NK-92 (cell line): ENCODE measurements around the gene MTCL3.

Source experiments
- DNase-seq: peaks from one replicate; lab custom pipeline; 2025; ENCODE audit not compliant: unreplicated experiment; lab: John Stamatoyannopoulos, UW

Gene MTCL3

GRCh38 chr6:127518710-127519468, at the start of gene MTCL3:
TSS of gene MTCL3 (minus strand) at chr6:127519335.
- no peak for DNase-seq

- DNase-seq, result no peak
Observed at GRCh38 chr6:127567476-127567875, 48.3 kb upstream of the MTCL3 start.

GRCh38 chr6:127566651-127567050, 47.5 kb upstream of the MTCL3 start:
- no peak for DNase-seq

GRCh38 chr6:127566119-127566518, 47.0 kb upstream of the MTCL3 start:
- no peak for DNase-seq

GRCh38 chr6:127564761-127565160, 45.6 kb upstream of the MTCL3 start:
- no peak for DNase-seq

GRCh38 chr6:127561660-127562059, 42.5 kb upstream of the MTCL3 start:
- no peak for DNase-seq

GRCh38 chr6:127554435-127555006, 35.4 kb upstream of the MTCL3 start:
- DNase-seq, result no peak

GRCh38 chr6:127550403-127550802, 31.3 kb upstream of the MTCL3 start:
- DNase-seq, result no peak

- no peak for DNase-seq
Observed at GRCh38 chr6:127547904-127548649, 28.9 kb upstream of the MTCL3 start.

GRCh38 chr6:127547215-127547614, 28.1 kb upstream of the MTCL3 start:
- DNase-seq, result no peak

GRCh38 chr6:127539272-127539671, 20.1 kb upstream of the MTCL3 start:
- DNase-seq, result no peak

GRCh38 chr6:127538750-127539264, 19.7 kb upstream of the MTCL3 start:
- DNase-seq, result no peak

- DNase-seq, result no peak
Observed at GRCh38 chr6:127533736-127534135, 14.6 kb upstream of the MTCL3 start.

GRCh38 chr6:127533011-127533410, 13.9 kb upstream of the MTCL3 start:
- no peak for DNase-seq

- no peak for DNase-seq
Observed at GRCh38 chr6:127522714-127523113, 3.6 kb upstream of the MTCL3 start.

- DNase-seq, result no peak
Observed at GRCh38 chr6:127520066-127520465, 931 bp upstream of the MTCL3 start.

- no peak for DNase-seq
Observed at GRCh38 chr6:127519469-127519785, 292 bp upstream of the MTCL3 start.

- no peak for DNase-seq
Observed at GRCh38 chr6:127518191-127518709, 885 bp downstream of the MTCL3 start.

- no peak for DNase-seq
Observed at GRCh38 chr6:127517693-127518092, 1.4 kb downstream of the MTCL3 start.

- DNase-seq, result no peak
Observed at GRCh38 chr6:127516662-127517273, 2.4 kb downstream of the MTCL3 start.
